Measurements from ENCODE around the gene RFC4.

GRCh38 chr3:186815435-186815834 lies 9.2 kb upstream of the RFC4 start:
- TF ChIP-seq EZH2 (optimal IDR thresholded peaks at IDR 0.05; ENCODE audit: low read depth, low read length) (no peak), CTCF (IDR thresholded peaks at IDR 0.05; ENCODE audit: low read length) (no peak)
